Right atrium auricular region (tissue), 2 donors: ENCODE results near the gene ARPC1B. TPM values are rescaled to one million over a fixed set of nuclear protein-coding genes. Genes with fewer than 3 reads are reported as not detected.
A peak's percentile ranks its signal among the peaks of the same experiment; 100 is the strongest.

Experiments used
- DNase-seq: peaks from one replicate; pipeline ENCODE4 v3.0.0-alpha.2; 2019; ENCODE audit warnings: low spot score
- H3K27ac ChIP-seq, 2 donors: fragments of 200-600 bp; sonication (generic); 1 replicate in 1 of 2; 2 replicates in 1 of 2; pipeline ENCODE4 v1.5.1; 2016 to 2019
- H3K27me3 ChIP-seq, 2 donors: fragments of 200-600 bp; sonication (generic); one replicate each; pipeline versions ENCODE4 v1.5.1 to v1.6.0; 2017 to 2019
- H3K36me3 ChIP-seq: fragments of 200-600 bp; sonication (generic); one replicate; pipeline ENCODE4 v1.5.1; 2016
- H3K4me1 ChIP-seq, 2 donors: fragments of 200-600 bp; sonication (generic); one replicate each; pipeline versions ENCODE4 v1.5.1 to v1.6.0; 2017 to 2019
- H3K4me3 ChIP-seq, 2 donors: fragments of 200-600 bp; sonication (generic); 1 replicate in 1 of 2; 2 replicates in 1 of 2; pipeline ENCODE4 v1.5.1; 2017 to 2019; ENCODE audit warnings: mild to moderate bottlenecking in 1 of 2, moderate library complexity in 1 of 2
- H3K9me3 ChIP-seq, 2 donors: fragments of 200-600 bp; sonication (generic); one replicate each; pipeline ENCODE4 v1.5.1; 2019
- total RNA-seq, 2 donors: library from RNA; depleted of rRNA; stranded (reverse); fragments of >200 nt; gene quantifications; one replicate each; pipeline ENCODE4 v1.1.0, GENCODE V29; 2016
- TF ChIP-seq, protein P1 (sequence below), 2 donors: fragments of 200-600 bp; sonication (generic); IDR thresholded peaks; one replicate each; pipeline ENCODE4 v1.5.1; 2019; ENCODE audit warnings: antibody characterized with exemption in 2 of 2

ARPC1B gene
- total RNA-seq, 2 donors from 2014 or later: 53.0 to 115 TPM

DNA sequence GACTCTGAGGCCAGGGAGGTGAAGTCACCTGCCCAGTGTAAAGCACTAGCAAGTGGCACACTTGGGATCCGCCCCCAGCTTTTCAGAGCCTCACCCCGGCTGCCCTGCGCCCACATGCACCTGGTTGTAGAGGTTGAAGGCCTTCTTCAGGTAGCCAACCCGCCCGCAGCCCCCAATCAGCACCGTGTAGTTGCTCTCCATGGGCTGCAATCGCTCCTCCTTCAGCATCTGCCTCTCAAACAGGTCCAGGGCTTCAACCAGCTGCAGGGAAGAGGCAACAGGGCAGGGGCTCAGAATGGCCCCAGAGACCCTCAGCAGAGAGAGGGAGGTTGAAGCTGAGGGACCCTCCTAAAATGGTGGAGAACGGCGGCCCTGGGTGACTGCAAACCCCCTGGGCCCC, 58.6 kb downstream of the ARPC1B start:
- no peaks in the 10 kb centered on the region for H3K27me3 ChIP-seq
- H3K9me3 ChIP-seq: no peaks in the 10 kb centered on the region
- H3K4me3 ChIP-seq: no peak overlapping the region
- peaks cover 0 to 6% of the 10 kb centered on the region in 2 donors for H3K4me1 ChIP-seq
- peaks cover 60% of the 10 kb centered on the region for H3K36me3 ChIP-seq
- TF ChIP-seq, protein P1, sequence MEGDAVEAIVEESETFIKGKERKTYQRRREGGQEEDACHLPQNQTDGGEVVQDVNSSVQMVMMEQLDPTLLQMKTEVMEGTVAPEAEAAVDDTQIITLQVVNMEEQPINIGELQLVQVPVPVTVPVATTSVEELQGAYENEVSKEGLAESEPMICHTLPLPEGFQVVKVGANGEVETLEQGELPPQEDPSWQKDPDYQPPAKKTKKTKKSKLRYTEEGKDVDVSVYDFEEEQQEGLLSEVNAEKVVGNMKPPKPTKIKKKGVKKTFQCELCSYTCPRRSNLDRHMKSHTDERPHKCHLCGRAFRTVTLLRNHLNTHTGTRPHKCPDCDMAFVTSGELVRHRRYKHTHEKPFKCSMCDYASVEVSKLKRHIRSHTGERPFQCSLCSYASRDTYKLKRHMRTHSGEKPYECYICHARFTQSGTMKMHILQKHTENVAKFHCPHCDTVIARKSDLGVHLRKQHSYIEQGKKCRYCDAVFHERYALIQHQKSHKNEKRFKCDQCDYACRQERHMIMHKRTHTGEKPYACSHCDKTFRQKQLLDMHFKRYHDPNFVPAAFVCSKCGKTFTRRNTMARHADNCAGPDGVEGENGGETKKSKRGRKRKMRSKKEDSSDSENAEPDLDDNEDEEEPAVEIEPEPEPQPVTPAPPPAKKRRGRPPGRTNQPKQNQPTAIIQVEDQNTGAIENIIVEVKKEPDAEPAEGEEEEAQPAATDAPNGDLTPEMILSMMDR (IDR thresholded peaks at IDR 0.05): no peak
- no peak for DNase-seq
- H3K27ac ChIP-seq: no peak overlapping the region

GRCh38 chr7:99437946-99438572, 63.5 kb downstream of the ARPC1B start:
- Histone ChIP-seq H3K4me1 (peaks cover 0 to 32% of the 10 kb centered on the region in 2 donors), H3K9me3 (no peaks in the 10 kb centered on the region), H3K27me3 (no peaks in the 10 kb centered on the region), H3K27ac (peak overlapping the region; percentile 88 to 89), H3K4me3 (peak overlapping the region; percentile 96), H3K36me3 (peaks cover 23% of the 10 kb centered on the region)
- TF ChIP-seq, protein P1 (IDR thresholded peaks at IDR 0.05): no peak
- DNase-seq: no peak

GRCh38 chr7:99438573-99439480, 64.3 kb downstream of the ARPC1B start, which contains the start of the genes CPSF4 and PTCD1:
TSS of gene CPSF4 (plus strand) at chr7:99438943. CDS start at chr7:99439083, 140 bp downstream.
TSS of gene PTCD1 (minus strand) at chr7:99438798. CDS start at chr7:99435242, 3,556 bp downstream.
- Histone ChIP-seq H3K9me3 (no peaks in the 10 kb centered on the region), H3K27me3 (no peaks in the 10 kb centered on the region), H3K27ac (peak within 1 kb of the TSS; percentile 88 to 89), H3K4me1 (peaks cover 0 to 32% of the 10 kb centered on the region in 2 donors), H3K36me3 (peaks cover 23% of the 10 kb centered on the region), H3K4me3 (peak within 1 kb of the TSS; percentile 96)
- TF ChIP-seq, protein P1 (IDR thresholded peaks at IDR 0.05): peak in 1 of 2 donors; percentile 32
- DNase-seq: peak; percentile 95

DNA sequence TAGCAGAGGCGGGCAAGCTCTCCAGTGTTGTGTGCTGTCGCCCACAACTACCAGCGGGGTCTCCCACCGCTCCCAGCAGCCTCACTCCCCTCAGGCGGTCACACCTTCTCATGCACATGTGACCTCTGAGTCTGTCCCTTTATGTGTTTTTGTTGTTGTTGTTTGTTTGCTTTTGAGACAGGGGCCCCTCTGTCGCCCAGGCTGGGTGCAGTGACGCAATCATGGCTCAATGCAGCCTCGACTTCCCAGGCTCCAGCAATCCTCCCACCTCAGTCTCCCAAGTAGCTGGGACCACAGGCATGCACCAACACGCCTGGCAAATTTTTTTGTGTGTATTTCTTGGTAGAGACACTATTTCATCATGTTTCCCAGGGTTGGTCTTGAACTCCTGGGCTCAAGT, 65.7 kb downstream of the ARPC1B start:
- no peak overlapping the region for H3K27ac ChIP-seq

More for the DNA sequence above, 65.7 kb downstream of the ARPC1B start:
- no peak for DNase-seq
- Histone ChIP-seq H3K36me3 (peaks cover 19% of the 10 kb centered on the region), H3K9me3 (no peaks in the 10 kb centered on the region), H3K4me3 (peak overlapping the region in 1 of 2 donors; percentile 96), H3K4me1 (peaks cover 0 to 32% of the 10 kb centered on the region in 2 donors), H3K27me3 (no peaks in the 10 kb centered on the region)
- TF ChIP-seq, protein P1 (IDR thresholded peaks at IDR 0.05): no peak

Other genes starting within 250 kb of the ARPC1B start
- gene SMURF1, start 230.6 kb upstream of the ARPC1B start, total RNA-seq: 10 to 100 TPM in 1 of 2 donors, 1 to 10 TPM in 1; 9.0 to 14.3 TPM
- not detected for gene KPNA7, start 166.6 kb upstream of the ARPC1B start, total RNA-seq
- not detected for gene MYH16, start 101.9 kb upstream of the ARPC1B start, total RNA-seq
- 100 to 1,000 TPM; 108 to 117 TPM for gene ARPC1A, start 48.8 kb upstream of the ARPC1B start, total RNA-seq
- gene PDAP1, start 33.9 kb downstream of the ARPC1B start, total RNA-seq: 10 to 100 TPM; 70.9 to 93.3 TPM
- gene BUD31, start 34.2 kb downstream of the ARPC1B start, total RNA-seq: 10 to 100 TPM; 36.7 to 57.0 TPM
- gene PTCD1, start 64.1 kb downstream of the ARPC1B start, total RNA-seq: 1 to 10 TPM; 4.6 to 5.3 TPM
- gene CPSF4, start 64.2 kb downstream of the ARPC1B start, total RNA-seq: 10 to 100 TPM; 12.4 to 18.8 TPM
- 1,000 to 10,000 TPM; 2,443 to 2,651 TPM for gene ATP5MF, start 91.4 kb downstream of the ARPC1B start, total RNA-seq
- 1 to 10 TPM in 1 of 2 donors, under 1 TPM in 1; 0.48 to 2.6 TPM for gene ZNF789, start 98.2 kb downstream of the ARPC1B start, total RNA-seq
- gene ZNF394, start 125.6 kb downstream of the ARPC1B start, total RNA-seq: 10 to 100 TPM; 10.8 to 20.2 TPM
- gene ZKSCAN5, start 129.9 kb downstream of the ARPC1B start, total RNA-seq: 1 to 10 TPM; 5.4 to 6.3 TPM
- 1 to 10 TPM; 4.6 to 5.0 TPM for gene FAM200A, start 177.4 kb downstream of the ARPC1B start, total RNA-seq
- gene ZNF655, start 183.9 kb downstream of the ARPC1B start, total RNA-seq: 10 to 100 TPM; 36.2 to 41.9 TPM
- gene TMEM225B, start 223.5 kb downstream of the ARPC1B start, total RNA-seq: not detected
- 1 to 10 TPM; 6.0 to 6.1 TPM for gene ZSCAN25, start 242.2 kb downstream of the ARPC1B start, total RNA-seq